GM23338 (cell line): Measurements from ENCODE around the gene LMNA. TPM values are rescaled to one million over a fixed set of nuclear protein-coding genes. Genes with fewer than 3 reads are reported as not detected.

ENCODE experiments used
- ATAC-seq: fragments of 200-7000 bp; cut with Tn5 transposase; 3 replicates; pipeline ENCODE4 v1.9.1; 2020
- DNase-seq: peaks from one replicate; pipeline ENCODE4 v3.0.0-alpha.2; 2015; ENCODE audit warnings: low spot score
- H2AFZ ChIP-seq: fragments of 200-600 bp; sonication (generic); 2 replicates; pipeline ENCODE4 v1.8.0; 2016; ENCODE audit warnings: antibody characterized with exemption, mild to moderate bottlenecking, moderate library complexity
- H3F3A ChIP-seq: fragments of 200-600 bp; sonication (generic); replicated peaks from 2 replicates; pipeline ENCODE4 v1.8.0; 2017; ENCODE audit warnings: antibody characterized with exemption, mixed run types, low read depth
- H3K27ac ChIP-seq: fragments of 200-600 bp; sonication (generic); 2 replicates; pipeline ENCODE4 v1.6.1; 2016; ENCODE audit warnings: low read depth
- H3K27me3 ChIP-seq: fragments of 200-600 bp; sonication (generic); 2 replicates; pipeline ENCODE4 v1.8.0; 2016; ENCODE audit warnings: mild to moderate bottlenecking, mixed run types, moderate library complexity; ENCODE audit not compliant: insufficient read depth
- H3K36me3 ChIP-seq: fragments of 200-600 bp; sonication (generic); 2 replicates; pipeline ENCODE4 v1.8.0; 2016; ENCODE audit warnings: mild to moderate bottlenecking; ENCODE audit not compliant: insufficient read depth
- H3K4me1 ChIP-seq: fragments of 200-600 bp; sonication (generic); 2 replicates; pipeline ENCODE4 v1.8.0; 2016; ENCODE audit warnings: mild to moderate bottlenecking, moderate library complexity; ENCODE audit not compliant: insufficient read depth
- H3K4me2 ChIP-seq: fragments of 200-600 bp; sonication (generic); 2 replicates; pipeline ENCODE4 v1.7.1; 2017; ENCODE audit warnings: mixed run types
- H3K4me3 ChIP-seq: fragments of 200-600 bp; sonication (generic); 2 replicates; pipeline ENCODE4 v1.6.1; 2016; ENCODE audit warnings: mixed run types
- H3K79me2 ChIP-seq: fragments of 200-600 bp; sonication (generic); replicated peaks from 2 replicates; pipeline ENCODE4 v1.8.0; 2017; ENCODE audit warnings: mild to moderate bottlenecking; ENCODE audit not compliant: insufficient read depth
- H3K9me2 ChIP-seq: fragments of 200-600 bp; sonication (generic); 2 replicates; pipeline ENCODE4 v1.8.0; 2017; ENCODE audit not compliant: insufficient read depth
- H4K20me1 ChIP-seq: fragments of 200-600 bp; sonication (generic); replicated peaks from 2 replicates; pipeline ENCODE4 v1.8.0; 2017; ENCODE audit warnings: mild to moderate bottlenecking; ENCODE audit not compliant: insufficient read depth
- H3K27ac Mint-ChIP-seq: 2 replicates; pipeline ENCODE4 v1.8.0; 2020; ENCODE audit warnings: inconsistent platforms, mild to moderate bottlenecking, moderate library complexity, mixed read lengths
- H3K27me3 Mint-ChIP-seq: 3 replicates; pipeline ENCODE4 v1.8.0; 2022; ENCODE audit warnings: low read depth, mild to moderate bottlenecking, moderate library complexity, mixed read lengths, inconsistent platforms; ENCODE audit not compliant: insufficient read depth, poor library complexity
- H3K36me3 Mint-ChIP-seq: 3 replicates; pipeline ENCODE4 v1.8.0; 2021; ENCODE audit warnings: low read depth, mild to moderate bottlenecking, inconsistent platforms, moderate library complexity, mixed read lengths
- H3K4me1 Mint-ChIP-seq: 3 replicates; pipeline ENCODE4 v1.8.0; 2020; ENCODE audit warnings: mild to moderate bottlenecking, inconsistent platforms, mixed read lengths
- H3K4me3 Mint-ChIP-seq: 3 replicates; pipeline ENCODE4 v1.8.0; 2021; ENCODE audit warnings: moderate library complexity, mild to moderate bottlenecking, inconsistent platforms, mixed read lengths
- H3K9me3 Mint-ChIP-seq: 3 replicates; pipeline ENCODE4 v1.8.0; 2020; ENCODE audit warnings: moderate library complexity, mild to moderate bottlenecking, inconsistent platforms, mixed read lengths
- CREB1 ChIP-seq: fragments of 250-450 bp; sonication (Bioruptor Pico); IDR thresholded peaks from 2 replicates; pipeline ENCODE4 v1.5.0; 2020; ENCODE audit warnings: low read depth, mild to moderate bottlenecking, moderate library complexity
- EZH2 ChIP-seq: fragments of 200-600 bp; sonication (generic); IDR thresholded peaks from one replicate; pipeline ENCODE4 v1.8.0; 2017; ENCODE audit warnings: antibody characterized with exemption, mild to moderate bottlenecking, low read depth; ENCODE audit not compliant: unreplicated experiment
- POLR2AphosphoS5 ChIP-seq: IDR thresholded peaks from 2 replicates; pipeline ENCODE4 v1.6.1; 2016; ENCODE audit warnings: antibody characterized with exemption, low read depth
- STAT1 ChIP-seq: IDR thresholded peaks from one replicate; pipeline ENCODE4 v1.6.1; 2016; ENCODE audit warnings: antibody characterized with exemption; ENCODE audit not compliant: unreplicated experiment
- polyA plus RNA-seq: library from polyadenylated mRNA; unstranded; fragments of >200 nt; fragmentation: Nextera tagmentation; extraction: Ambion mirVana; gene quantifications from 2 replicates; pipeline ENCODE4 v1.2.1, GENCODE V29; 2016
- total RNA-seq: library from RNA; depleted of rRNA; stranded (reverse); fragments of >200 nt; shearing (Covaris generic); gene quantifications from 2 replicates; pipeline ENCODE4 v1.2.3, GENCODE V29; 2014
- TF ChIP-seq, protein P1 (sequence below): fragments of 250-450 bp; sonication (Bioruptor Pico); IDR thresholded peaks from 2 replicates; pipeline ENCODE4 v1.5.0; 2020; ENCODE audit warnings: mild to moderate bottlenecking, moderate library complexity
- TF ChIP-seq, protein P2 (sequence below): IDR thresholded peaks from 2 replicates; pipeline ENCODE4 v1.6.1; 2016; ENCODE audit warnings: antibody characterized with exemption
- TF ChIP-seq, protein P3 (sequence below), 2 experiments: fragments of 200-600 bp in 1 of 2; sonication (generic) in 1 of 2; conservative IDR thresholded peaks; 2 replicates each; pipeline versions ENCODE4 v1.5.1 to v1.6.1; 2016 to 2017; ENCODE audit warnings: antibody characterized with exemption in 2 of 2, low read depth in 2 of 2, mild to moderate bottlenecking in 2 of 2, moderate library complexity in 1 of 2

LMNA gene
- total and polyA plus RNA-seq, 2 experiments from 2014 or later: 35.5 to 56.3 TPM

GRCh38 chr1:156074661-156075060, 39.9 kb upstream of the LMNA start (continued):
- TF ChIP-seq, protein P1, sequence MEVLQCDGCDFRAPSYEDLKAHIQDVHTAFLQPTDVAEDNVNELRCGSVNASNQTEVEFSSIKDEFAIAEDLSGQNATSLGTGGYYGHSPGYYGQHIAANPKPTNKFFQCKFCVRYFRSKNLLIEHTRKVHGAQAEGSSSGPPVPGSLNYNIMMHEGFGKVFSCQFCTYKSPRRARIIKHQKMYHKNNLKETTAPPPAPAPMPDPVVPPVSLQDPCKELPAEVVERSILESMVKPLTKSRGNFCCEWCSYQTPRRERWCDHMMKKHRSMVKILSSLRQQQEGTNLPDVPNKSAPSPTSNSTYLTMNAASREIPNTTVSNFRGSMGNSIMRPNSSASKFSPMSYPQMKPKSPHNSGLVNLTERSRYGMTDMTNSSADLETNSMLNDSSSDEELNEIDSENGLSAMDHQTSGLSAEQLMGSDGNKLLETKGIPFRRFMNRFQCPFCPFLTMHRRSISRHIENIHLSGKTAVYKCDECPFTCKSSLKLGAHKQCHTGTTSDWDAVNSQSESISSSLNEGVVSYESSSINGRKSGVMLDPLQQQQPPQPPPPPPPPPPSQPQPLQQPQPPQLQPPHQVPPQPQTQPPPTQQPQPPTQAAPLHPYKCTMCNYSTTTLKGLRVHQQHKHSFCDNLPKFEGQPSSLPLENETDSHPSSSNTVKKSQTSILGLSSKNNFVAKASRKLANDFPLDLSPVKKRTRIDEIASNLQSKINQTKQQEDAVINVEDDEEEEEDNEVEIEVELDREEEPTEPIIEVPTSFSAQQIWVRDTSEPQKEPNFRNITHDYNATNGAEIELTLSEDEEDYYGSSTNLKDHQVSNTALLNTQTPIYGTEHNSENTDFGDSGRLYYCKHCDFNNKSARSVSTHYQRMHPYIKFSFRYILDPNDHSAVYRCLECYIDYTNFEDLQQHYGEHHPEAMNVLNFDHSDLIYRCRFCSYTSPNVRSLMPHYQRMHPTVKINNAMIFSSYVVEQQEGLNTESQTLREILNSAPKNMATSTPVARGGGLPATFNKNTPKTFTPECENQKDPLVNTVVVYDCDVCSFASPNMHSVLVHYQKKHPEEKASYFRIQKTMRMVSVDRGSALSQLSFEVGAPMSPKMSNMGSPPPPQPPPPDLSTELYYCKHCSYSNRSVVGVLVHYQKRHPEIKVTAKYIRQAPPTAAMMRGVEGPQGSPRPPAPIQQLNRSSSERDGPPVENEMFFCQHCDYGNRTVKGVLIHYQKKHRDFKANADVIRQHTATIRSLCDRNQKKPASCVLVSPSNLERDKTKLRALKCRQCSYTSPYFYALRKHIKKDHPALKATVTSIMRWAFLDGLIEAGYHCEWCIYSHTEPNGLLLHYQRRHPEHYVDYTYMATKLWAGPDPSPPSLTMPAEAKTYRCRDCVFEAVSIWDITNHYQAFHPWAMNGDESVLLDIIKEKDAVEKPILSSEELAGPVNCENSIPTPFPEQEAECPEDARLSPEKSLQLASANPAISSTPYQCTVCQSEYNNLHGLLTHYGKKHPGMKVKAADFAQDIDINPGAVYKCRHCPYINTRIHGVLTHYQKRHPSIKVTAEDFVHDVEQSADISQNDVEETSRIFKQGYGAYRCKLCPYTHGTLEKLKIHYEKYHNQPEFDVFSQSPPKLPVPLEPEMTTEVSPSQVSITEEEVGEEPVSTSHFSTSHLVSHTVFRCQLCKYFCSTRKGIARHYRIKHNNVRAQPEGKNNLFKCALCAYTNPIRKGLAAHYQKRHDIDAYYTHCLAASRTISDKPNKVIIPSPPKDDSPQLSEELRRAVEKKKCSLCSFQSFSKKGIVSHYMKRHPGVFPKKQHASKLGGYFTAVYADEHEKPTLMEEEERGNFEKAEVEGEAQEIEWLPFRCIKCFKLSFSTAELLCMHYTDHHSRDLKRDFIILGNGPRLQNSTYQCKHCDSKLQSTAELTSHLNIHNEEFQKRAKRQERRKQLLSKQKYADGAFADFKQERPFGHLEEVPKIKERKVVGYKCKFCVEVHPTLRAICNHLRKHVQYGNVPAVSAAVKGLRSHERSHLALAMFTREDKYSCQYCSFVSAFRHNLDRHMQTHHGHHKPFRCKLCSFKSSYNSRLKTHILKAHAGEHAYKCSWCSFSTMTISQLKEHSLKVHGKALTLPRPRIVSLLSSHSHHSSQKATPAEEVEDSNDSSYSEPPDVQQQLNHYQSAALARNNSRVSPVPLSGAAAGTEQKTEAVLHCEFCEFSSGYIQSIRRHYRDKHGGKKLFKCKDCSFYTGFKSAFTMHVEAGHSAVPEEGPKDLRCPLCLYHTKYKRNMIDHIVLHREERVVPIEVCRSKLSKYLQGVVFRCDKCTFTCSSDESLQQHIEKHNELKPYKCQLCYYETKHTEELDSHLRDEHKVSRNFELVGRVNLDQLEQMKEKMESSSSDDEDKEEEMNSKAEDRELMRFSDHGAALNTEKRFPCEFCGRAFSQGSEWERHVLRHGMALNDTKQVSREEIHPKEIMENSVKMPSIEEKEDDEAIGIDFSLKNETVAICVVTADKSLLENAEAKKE (CRISPR knock-in tag): no peak
- TF ChIP-seq STAT1: no peak
- no peak for TF ChIP-seq EZH2
- TF ChIP-seq, protein P2, sequence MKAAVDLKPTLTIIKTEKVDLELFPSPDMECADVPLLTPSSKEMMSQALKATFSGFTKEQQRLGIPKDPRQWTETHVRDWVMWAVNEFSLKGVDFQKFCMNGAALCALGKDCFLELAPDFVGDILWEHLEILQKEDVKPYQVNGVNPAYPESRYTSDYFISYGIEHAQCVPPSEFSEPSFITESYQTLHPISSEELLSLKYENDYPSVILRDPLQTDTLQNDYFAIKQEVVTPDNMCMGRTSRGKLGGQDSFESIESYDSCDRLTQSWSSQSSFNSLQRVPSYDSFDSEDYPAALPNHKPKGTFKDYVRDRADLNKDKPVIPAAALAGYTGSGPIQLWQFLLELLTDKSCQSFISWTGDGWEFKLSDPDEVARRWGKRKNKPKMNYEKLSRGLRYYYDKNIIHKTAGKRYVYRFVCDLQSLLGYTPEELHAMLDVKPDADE: no peak

DNA sequence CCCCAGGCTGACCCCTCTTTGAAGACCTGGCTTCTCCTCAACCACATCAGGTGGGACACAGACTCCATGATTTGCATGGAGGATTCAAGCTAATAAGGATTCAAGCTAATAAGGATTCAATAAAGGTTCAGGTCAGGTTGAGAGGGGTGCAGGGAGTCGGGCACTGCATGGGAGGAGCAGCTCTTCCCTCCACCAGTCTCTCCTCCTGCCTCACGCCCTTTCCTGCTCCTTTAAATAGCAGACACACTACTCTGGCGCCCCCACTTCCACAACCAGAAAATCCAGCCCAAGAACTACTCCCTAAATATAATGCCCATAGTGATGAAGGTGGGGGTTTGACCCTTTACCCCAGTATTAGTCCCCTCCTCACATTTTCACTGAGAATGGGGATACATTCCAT, 39.3 kb upstream of the LMNA start:
- Mint-ChIP-seq H3K27ac (peak overlapping the region; percentile 26; the same call in 1 of the 2 replicates), H3K36me3 (peaks cover 64% of the 10 kb centered on the region), H3K27me3 (peaks cover 21% of the 10 kb centered on the region), H3K4me3 (peak overlapping the region; percentile 49), H3K4me1 (peaks cover 87% of the 10 kb centered on the region), H3K9me3 (no peaks in the 10 kb centered on the region; the same call in 2 of the 3 replicates)
- Histone ChIP-seq H2AFZ (no peak overlapping the region), H3K79me2 (peaks cover 53% of the 10 kb centered on the region), H3K9me2 (no peaks in the 10 kb centered on the region), H3K4me1 (peaks cover 82% of the 10 kb centered on the region), H3K36me3 (no peaks in the 10 kb centered on the region; the same call in 1 of the 2 replicates), H3K27ac (peak overlapping the region; percentile 83), H3K4me3 (peak overlapping the region; percentile 54), H3K27me3 (no peaks in the 10 kb centered on the region), H3K4me2 (peak overlapping the region; percentile 99), H4K20me1 (peaks cover 37% of the 10 kb centered on the region), H3F3A (peaks cover 56% of the 10 kb centered on the region)
- peak; percentile 2; the same call in 1 of the 3 replicates for ATAC-seq
- peak; percentile 50 for DNase-seq
- TF ChIP-seq, protein P3, sequence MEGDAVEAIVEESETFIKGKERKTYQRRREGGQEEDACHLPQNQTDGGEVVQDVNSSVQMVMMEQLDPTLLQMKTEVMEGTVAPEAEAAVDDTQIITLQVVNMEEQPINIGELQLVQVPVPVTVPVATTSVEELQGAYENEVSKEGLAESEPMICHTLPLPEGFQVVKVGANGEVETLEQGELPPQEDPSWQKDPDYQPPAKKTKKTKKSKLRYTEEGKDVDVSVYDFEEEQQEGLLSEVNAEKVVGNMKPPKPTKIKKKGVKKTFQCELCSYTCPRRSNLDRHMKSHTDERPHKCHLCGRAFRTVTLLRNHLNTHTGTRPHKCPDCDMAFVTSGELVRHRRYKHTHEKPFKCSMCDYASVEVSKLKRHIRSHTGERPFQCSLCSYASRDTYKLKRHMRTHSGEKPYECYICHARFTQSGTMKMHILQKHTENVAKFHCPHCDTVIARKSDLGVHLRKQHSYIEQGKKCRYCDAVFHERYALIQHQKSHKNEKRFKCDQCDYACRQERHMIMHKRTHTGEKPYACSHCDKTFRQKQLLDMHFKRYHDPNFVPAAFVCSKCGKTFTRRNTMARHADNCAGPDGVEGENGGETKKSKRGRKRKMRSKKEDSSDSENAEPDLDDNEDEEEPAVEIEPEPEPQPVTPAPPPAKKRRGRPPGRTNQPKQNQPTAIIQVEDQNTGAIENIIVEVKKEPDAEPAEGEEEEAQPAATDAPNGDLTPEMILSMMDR (conservative IDR thresholded peaks at IDR 0.05; ENCODE audit: low read depth in 2 of 2): peak; percentile 6 to 41; a peak in 2 of 4 replicates
- TF ChIP-seq CREB1: no peak
- TF ChIP-seq POLR2AphosphoS5: no peak
